CMK (cell line): ENCODE data around the gene PLXNB1.
A peak's percentile ranks its signal among the peaks of the same experiment; 100 is the strongest.

Experiments
- DNase-seq: peaks from one replicate; pipeline ENCODE4 v3.0.0-alpha.2; 2010; ENCODE audit warnings: low read depth

Gene PLXNB1

GRCh38 chr3:48432411-48433371 lies 2.8 kb upstream of the PLXNB1 start:
- DNase-seq, result no peak

- DNase-seq, result no peak
These were observed 1.5 kb upstream of the PLXNB1 start for GRCh38 chr3:48431224-48432029.

GRCh38 chr3:48430708-48431101 lies 819 bp upstream of the PLXNB1 start:
- no peak for DNase-seq

- DNase-seq, result peak; percentile 12
These were observed 448 bp downstream of the PLXNB1 start for GRCh38 chr3:48429317-48429959.

- DNase-seq, result no peak
These were observed 1.1 kb downstream of the PLXNB1 start for GRCh38 chr3:48428572-48429316.

GRCh38 chr3:48428088-48428571 lies 1.8 kb downstream of the PLXNB1 start:
- DNase-seq, result no peak

GRCh38 chr3:48427630-48427962 lies 2.3 kb downstream of the PLXNB1 start:
- no peak for DNase-seq

- no peak for DNase-seq
These were observed 2.8 kb downstream of the PLXNB1 start for GRCh38 chr3:48426944-48427629.

GRCh38 chr3:48426401-48426909 lies 3.4 kb downstream of the PLXNB1 start:
- DNase-seq, result no peak

- no peak for DNase-seq
These were observed 4.5 kb downstream of the PLXNB1 start for GRCh38 chr3:48425281-48425812.

GRCh38 chr3:48423883-48424695 lies 5.8 kb downstream of the PLXNB1 start:
- no peak for DNase-seq

- DNase-seq, result no peak
These were observed 6.5 kb downstream of the PLXNB1 start for GRCh38 chr3:48423241-48423882.

GRCh38 chr3:48422681-48423080 lies 7.2 kb downstream of the PLXNB1 start:
- no peak for DNase-seq

GRCh38 chr3:48422272-48422671 lies 7.6 kb downstream of the PLXNB1 start:
- no peak for DNase-seq

- no peak for DNase-seq
These were observed 9.3 kb downstream of the PLXNB1 start for GRCh38 chr3:48420561-48420960.

GRCh38 chr3:48419597-48419996 lies 10.3 kb downstream of the PLXNB1 start:
- DNase-seq, result no peak

GRCh38 chr3:48419149-48419548 lies 10.7 kb downstream of the PLXNB1 start:
- no peak for DNase-seq

GRCh38 chr3:48418651-48419050 lies 11.2 kb downstream of the PLXNB1 start:
- DNase-seq, result no peak

GRCh38 chr3:48418140-48418539 lies 11.7 kb downstream of the PLXNB1 start:
- no peak for DNase-seq
